Measurements from ENCODE around the gene GRK1.
"Not testable (repeated sequence)": the region's sequence is repeated elsewhere in the genome, so short reads cannot be mapped to it uniquely, and the experiment has no call there.

DNA sequence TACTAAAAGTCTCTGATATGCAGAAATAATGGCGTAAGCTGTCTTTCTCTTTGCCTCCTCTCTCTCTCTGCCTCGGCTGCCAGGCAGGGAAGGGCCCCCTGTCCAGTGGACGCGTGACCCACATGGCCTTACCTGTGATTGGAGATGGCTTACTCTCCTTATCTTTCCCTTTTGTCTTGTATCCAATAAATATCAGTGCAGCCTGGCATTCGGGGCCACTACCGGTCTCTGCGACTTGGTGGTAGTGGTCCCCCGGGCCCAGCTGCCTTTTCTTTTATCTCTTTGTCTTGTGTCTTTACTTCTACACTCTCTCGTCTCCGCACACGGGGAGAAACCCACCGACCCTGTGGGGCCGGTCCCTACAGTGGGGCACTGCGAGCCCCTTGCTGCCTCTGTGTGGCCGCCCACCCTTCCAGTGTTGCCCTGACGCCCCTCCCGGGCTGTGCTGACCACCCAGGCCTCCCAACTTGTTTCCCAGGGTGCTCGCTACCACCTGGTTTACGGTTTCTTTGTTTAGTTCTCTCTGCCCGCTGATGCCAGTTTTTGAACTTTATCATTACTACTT, 45.0 kb upstream of the GRK1 start:
- TF ChIP-seq, protein P1, sequence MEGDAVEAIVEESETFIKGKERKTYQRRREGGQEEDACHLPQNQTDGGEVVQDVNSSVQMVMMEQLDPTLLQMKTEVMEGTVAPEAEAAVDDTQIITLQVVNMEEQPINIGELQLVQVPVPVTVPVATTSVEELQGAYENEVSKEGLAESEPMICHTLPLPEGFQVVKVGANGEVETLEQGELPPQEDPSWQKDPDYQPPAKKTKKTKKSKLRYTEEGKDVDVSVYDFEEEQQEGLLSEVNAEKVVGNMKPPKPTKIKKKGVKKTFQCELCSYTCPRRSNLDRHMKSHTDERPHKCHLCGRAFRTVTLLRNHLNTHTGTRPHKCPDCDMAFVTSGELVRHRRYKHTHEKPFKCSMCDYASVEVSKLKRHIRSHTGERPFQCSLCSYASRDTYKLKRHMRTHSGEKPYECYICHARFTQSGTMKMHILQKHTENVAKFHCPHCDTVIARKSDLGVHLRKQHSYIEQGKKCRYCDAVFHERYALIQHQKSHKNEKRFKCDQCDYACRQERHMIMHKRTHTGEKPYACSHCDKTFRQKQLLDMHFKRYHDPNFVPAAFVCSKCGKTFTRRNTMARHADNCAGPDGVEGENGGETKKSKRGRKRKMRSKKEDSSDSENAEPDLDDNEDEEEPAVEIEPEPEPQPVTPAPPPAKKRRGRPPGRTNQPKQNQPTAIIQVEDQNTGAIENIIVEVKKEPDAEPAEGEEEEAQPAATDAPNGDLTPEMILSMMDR (IDR thresholded peaks at IDR 0.05): not testable (repeated sequence)
- TF ChIP-seq POLR2A (IDR thresholded peaks at IDR 0.05): not testable (repeated sequence)

Measured in heart left ventricle (tissue), 13 donors.